Smooth muscle cell (in vitro differentiated cells): ENCODE measurements around the gene IL5RA. TPM values are rescaled to one million over a fixed set of nuclear protein-coding genes. Genes with fewer than 3 reads are reported as not detected.

Source experiments
- DNase-seq: peaks from one replicate; lab custom pipeline; 2025; ENCODE audit not compliant: unreplicated experiment; lab: John Stamatoyannopoulos, UW
- H2AFZ ChIP-seq: fragments of 200-600 bp; sonication (generic); 2 replicates; pipeline ENCODE4 v1.6.0; 2016; ENCODE audit warnings: antibody characterized with exemption, low read depth, mild to moderate bottlenecking
- H3F3A ChIP-seq: fragments of 200-600 bp; sonication (generic); 2 replicates; pipeline ENCODE4 v1.6.0; 2017; ENCODE audit warnings: antibody characterized with exemption, low read depth
- H3K27ac ChIP-seq: fragments of 200-600 bp; sonication (generic); 2 replicates; pipeline ENCODE4 v1.5.1; 2016; ENCODE audit warnings: low read depth, mild to moderate bottlenecking
- H3K27me3 ChIP-seq: fragments of 200-600 bp; sonication (generic); 2 replicates; pipeline ENCODE4 v1.6.1; 2016; ENCODE audit warnings: low read depth, mild to moderate bottlenecking
- H3K36me3 ChIP-seq: fragments of 200-600 bp; sonication (generic); 2 replicates; pipeline ENCODE4 v1.5.1; 2016; ENCODE audit warnings: low read depth
- H3K4me1 ChIP-seq: fragments of 200-600 bp; sonication (generic); 2 replicates; pipeline ENCODE4 v1.5.1; 2016; ENCODE audit warnings: low read depth
- H3K4me2 ChIP-seq: fragments of 200-600 bp; sonication (generic); 2 replicates; pipeline ENCODE4 v1.6.0; 2016; ENCODE audit warnings: mild to moderate bottlenecking
- H3K4me3 ChIP-seq: fragments of 200-600 bp; sonication (generic); 2 replicates; pipeline ENCODE4 v1.5.1; 2016; ENCODE audit warnings: mild to moderate bottlenecking
- H3K79me2 ChIP-seq: fragments of 200-600 bp; sonication (generic); 2 replicates; pipeline ENCODE4 v1.6.0; 2016; ENCODE audit warnings: low read depth, mild to moderate bottlenecking
- H3K9ac ChIP-seq: fragments of 200-600 bp; sonication (generic); 2 replicates; pipeline ENCODE4 v1.6.0; 2016; ENCODE audit warnings: low read depth
- H3K9me3 ChIP-seq: fragments of 200-600 bp; sonication (generic); replicated peaks from 2 replicates; pipeline ENCODE4 v1.5.1; 2016; ENCODE audit warnings: low read depth
- H4K20me1 ChIP-seq: fragments of 200-600 bp; sonication (generic); 2 replicates; pipeline ENCODE4 v1.6.0; 2016; ENCODE audit warnings: low read depth
- CTCF ChIP-seq: fragments of 200-600 bp; sonication (generic); IDR thresholded peaks from 2 replicates; pipeline ENCODE4 v1.5.1; 2017; ENCODE audit warnings: borderline replicate concordance, mild to moderate bottlenecking, antibody characterized with exemption; ENCODE audit not compliant: insufficient read depth, poor library complexity, severe bottlenecking
- WGBS: methylation state at CpG from one replicate; pipeline ENCODE4 v1.1.7; 2016; ENCODE audit warnings: low lambda C conversion rate; 5-methylcytosine and 5-hydroxymethylcytosine counted together
- polyA plus RNA-seq: library from polyadenylated mRNA; unstranded; fragments of >200 nt; fragmentation: Nextera tagmentation; extraction: Ambion mirVana; gene quantifications from 2 replicates; pipeline ENCODE4 v1.2.1, GENCODE V29; 2016
- total RNA-seq: library from RNA; depleted of rRNA; stranded (reverse); fragments of >200 nt; gene quantifications from 2 replicates; pipeline ENCODE4 v1.2.3, GENCODE V29; 2014

Gene IL5RA
- total and polyA plus RNA-seq, 2 experiments from 2014 or later, result 0.14 TPM; not detected in 1

DNA sequence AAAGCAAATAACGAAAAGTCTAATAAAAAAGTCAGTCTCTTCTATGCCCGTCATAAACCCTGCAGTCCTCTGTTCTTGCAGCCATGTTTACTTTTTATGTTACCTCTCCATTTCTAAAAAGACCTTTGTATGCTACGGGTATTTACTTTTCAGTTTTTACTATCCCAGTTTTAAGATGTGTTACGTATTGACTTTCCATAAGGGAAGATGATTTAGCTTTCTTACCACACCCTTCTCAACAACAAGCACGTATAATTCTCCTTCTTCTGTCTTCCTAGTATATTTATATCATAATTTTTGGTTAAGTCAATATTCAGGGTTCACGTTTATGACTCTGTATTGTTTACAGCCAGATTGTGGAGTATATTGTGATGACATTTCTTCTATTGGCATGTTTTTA, 27.4 kb upstream of the IL5RA start:
- no peak overlapping the region for H3K27ac ChIP-seq
- no peak overlapping the region for H3K4me2 ChIP-seq
- H3K4me1 ChIP-seq, result no peaks in the 10 kb centered on the region
- H3K9ac ChIP-seq, result no peak overlapping the region
- H3F3A ChIP-seq, result no peaks in the 10 kb centered on the region
- no peaks in the 10 kb centered on the region for H3K9me3 ChIP-seq
- no peak overlapping the region for H2AFZ ChIP-seq
- no peaks in the 10 kb centered on the region for H3K27me3 ChIP-seq
- peaks cover 25% of the 10 kb centered on the region for H3K79me2 ChIP-seq
- TF ChIP-seq CTCF, result no peak
- WGBS, result 95% methylated on average over 6 of the region's 6 CpGs
- H4K20me1 ChIP-seq, result peaks cover 56% of the 10 kb centered on the region
- no peak for DNase-seq
- H3K36me3 ChIP-seq, result peaks cover 34% of the 10 kb centered on the region
- H3K4me3 ChIP-seq, result no peak overlapping the region

DNA sequence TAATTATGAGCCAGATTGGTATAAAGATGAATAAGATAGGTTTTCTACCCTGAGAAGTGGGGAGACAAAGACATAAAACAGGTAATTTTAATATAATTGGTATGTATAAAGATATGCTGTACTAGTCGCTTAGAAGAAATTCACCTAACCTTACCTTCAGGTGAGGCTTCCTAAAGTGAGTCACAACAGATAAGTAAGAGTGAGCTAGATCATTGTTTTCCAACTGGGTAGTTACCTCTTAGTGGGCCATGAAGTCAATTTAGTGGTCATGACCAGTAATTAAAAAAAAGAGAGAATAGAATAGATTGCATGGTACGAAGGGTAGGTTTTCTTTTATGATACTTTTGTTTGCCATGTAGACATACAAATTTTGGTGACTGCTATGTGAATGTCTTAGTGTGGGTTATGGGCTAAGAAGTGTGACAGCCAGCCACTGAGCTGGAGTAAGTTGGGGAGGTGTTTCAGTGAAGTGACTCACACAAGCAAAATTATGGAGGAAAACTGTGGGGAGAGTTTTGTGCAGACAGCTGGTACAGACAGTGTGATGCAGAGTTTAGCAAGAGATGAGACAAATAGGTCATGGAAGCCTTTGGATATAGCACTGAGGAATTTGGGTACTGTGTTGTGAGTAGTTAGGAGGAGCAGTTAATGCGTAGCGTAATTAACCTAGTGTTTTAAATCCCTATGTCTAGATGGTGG, 24.7 kb upstream of the IL5RA start:
- Histone ChIP-seq H3F3A (no peaks in the 10 kb centered on the region), H3K4me2 (peak overlapping the region; percentile 13), H3K9me3 (no peaks in the 10 kb centered on the region), H2AFZ (no peak overlapping the region), H3K27ac (peak overlapping the region; percentile 9), H3K4me3 (no peak overlapping the region), H3K27me3 (no peaks in the 10 kb centered on the region), H3K79me2 (peaks cover 35% of the 10 kb centered on the region), H3K4me1 (no peaks in the 10 kb centered on the region), H3K36me3 (peaks cover 12% of the 10 kb centered on the region), H3K9ac (no peak overlapping the region), H4K20me1 (peaks cover 56% of the 10 kb centered on the region)
- DNase-seq, result no peak
- TF ChIP-seq CTCF, result no peak
- 91% methylated on average over 4 of the region's 4 CpGs for WGBS

DNA sequence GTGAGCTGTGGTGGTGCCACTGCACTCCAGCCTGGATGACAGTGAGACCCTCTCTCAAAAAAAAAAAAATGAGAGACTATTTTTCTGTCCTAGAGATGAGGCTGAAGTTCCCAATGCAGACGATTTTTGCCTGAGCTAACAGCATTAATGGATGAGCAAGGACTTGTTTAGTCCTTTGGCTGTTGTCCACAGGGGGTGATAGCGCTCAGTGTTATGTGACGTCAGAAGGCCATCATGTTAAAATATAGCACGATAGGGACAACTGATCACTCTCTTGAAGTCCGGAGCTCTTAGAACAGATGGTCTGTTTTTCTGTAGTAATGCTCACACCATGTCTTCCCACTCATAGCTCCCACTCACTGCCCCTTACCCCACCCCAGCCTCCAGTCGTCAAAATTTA, 23.3 kb upstream of the IL5RA start:
- no peaks in the 10 kb centered on the region for H3K4me1 ChIP-seq
- H3K4me3 ChIP-seq, result no peak overlapping the region
- peaks cover 15% of the 10 kb centered on the region for H3K36me3 ChIP-seq
- WGBS, result 86% methylated on average over 6 of the region's 6 CpGs
- peaks cover 39% of the 10 kb centered on the region for H3K79me2 ChIP-seq
- H4K20me1 ChIP-seq, result peaks cover 43% of the 10 kb centered on the region
- H3K9ac ChIP-seq, result no peak overlapping the region
- H3K27me3 ChIP-seq, result no peaks in the 10 kb centered on the region
- H3K27ac ChIP-seq, result no peak overlapping the region
- H3K9me3 ChIP-seq, result no peaks in the 10 kb centered on the region
- no peaks in the 10 kb centered on the region for H3F3A ChIP-seq
- no peak overlapping the region for H2AFZ ChIP-seq
- DNase-seq, result no peak
- no peak for TF ChIP-seq CTCF
- no peak overlapping the region for H3K4me2 ChIP-seq

GRCh38 chr3:3129579-3129978, 19.4 kb upstream of the IL5RA start:
- Histone ChIP-seq H3K9me3 (no peaks in the 10 kb centered on the region), H3K4me1 (peaks cover 10% of the 10 kb centered on the region), H3K36me3 (peaks cover 4% of the 10 kb centered on the region), H3K9ac (no peak overlapping the region), H3K27me3 (no peaks in the 10 kb centered on the region), H3K79me2 (peaks cover 44% of the 10 kb centered on the region), H2AFZ (no peak overlapping the region), H3F3A (no peaks in the 10 kb centered on the region), H4K20me1 (peaks cover 12% of the 10 kb centered on the region), H3K27ac (no peak overlapping the region), H3K4me3 (no peak overlapping the region), H3K4me2 (no peak overlapping the region)
- DNase-seq, result no peak
- WGBS, result 76% methylated on average over 5 of the region's 5 CpGs
- no peak for TF ChIP-seq CTCF
